GM10266 (cell line): ENCODE results near the gene PRKCH.

ENCODE experiments used
- DNase-seq: peaks from one replicate; pipeline ENCODE4 v3.0.0; 2012; ENCODE audit errors: extremely low spot score
- TF ChIP-seq, protein P1 (sequence below): IDR thresholded peaks from 2 replicates; pipeline ENCODE4 v1.5.1; 2012; ENCODE audit warnings: mild to moderate bottlenecking, low read depth; ENCODE audit not compliant: control insufficient read depth, insufficient read depth; ENCODE audit errors: missing control alignments

The PRKCH gene

GRCh38 chr14:61565181-61565580 lies 243.8 kb downstream of the PRKCH start:
- DNase-seq = no peak
- TF ChIP-seq, protein P1, sequence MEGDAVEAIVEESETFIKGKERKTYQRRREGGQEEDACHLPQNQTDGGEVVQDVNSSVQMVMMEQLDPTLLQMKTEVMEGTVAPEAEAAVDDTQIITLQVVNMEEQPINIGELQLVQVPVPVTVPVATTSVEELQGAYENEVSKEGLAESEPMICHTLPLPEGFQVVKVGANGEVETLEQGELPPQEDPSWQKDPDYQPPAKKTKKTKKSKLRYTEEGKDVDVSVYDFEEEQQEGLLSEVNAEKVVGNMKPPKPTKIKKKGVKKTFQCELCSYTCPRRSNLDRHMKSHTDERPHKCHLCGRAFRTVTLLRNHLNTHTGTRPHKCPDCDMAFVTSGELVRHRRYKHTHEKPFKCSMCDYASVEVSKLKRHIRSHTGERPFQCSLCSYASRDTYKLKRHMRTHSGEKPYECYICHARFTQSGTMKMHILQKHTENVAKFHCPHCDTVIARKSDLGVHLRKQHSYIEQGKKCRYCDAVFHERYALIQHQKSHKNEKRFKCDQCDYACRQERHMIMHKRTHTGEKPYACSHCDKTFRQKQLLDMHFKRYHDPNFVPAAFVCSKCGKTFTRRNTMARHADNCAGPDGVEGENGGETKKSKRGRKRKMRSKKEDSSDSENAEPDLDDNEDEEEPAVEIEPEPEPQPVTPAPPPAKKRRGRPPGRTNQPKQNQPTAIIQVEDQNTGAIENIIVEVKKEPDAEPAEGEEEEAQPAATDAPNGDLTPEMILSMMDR = no peak

DNA sequence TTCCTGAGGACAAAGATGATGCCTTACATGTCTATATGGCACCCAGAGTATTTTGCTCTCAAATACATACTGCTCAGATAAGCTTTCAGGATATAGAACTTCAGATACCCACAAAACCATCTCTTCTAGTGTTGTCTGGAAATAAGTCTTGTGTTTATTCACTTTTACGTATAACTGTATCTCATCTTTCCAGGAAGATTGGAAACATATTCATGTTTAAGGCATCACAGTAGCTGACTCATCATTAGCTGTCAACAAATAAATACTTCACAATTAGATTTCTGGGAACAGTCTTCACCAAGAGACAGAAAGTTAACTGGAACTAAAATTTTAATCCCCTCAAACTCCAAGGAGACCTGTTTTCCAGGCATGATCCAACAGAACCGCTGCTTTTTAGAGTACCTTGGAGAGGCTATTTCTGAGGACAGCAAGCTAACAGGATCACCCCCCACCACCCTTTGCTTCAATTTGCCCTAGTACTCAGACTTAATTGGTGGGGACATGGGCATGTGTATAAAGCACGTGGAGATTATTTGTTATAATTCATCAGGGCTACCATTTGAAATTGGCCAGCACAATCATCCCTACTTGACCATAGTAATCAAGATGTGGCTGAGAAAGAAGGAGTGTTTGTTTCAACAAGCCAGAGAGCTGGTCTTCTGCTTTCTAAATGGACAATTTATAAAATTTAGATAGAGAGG lies 244.6 kb downstream of the PRKCH start:
- TF ChIP-seq, protein P1 = no peak

GRCh38 chr14:61566537-61567225 lies 245.3 kb downstream of the PRKCH start:
- TF ChIP-seq, protein P1 = no peak
- DNase-seq = no peak

More for the DNA sequence above, 244.6 kb downstream of the PRKCH start:
- DNase-seq = no peak

GRCh38 chr14:61567838-61568571 lies 246.6 kb downstream of the PRKCH start:
- TF ChIP-seq, protein P1 = no peak
- DNase-seq = peak; percentile 53

- peak; percentile 65 for DNase-seq
- TF ChIP-seq, protein P1 = peak; percentile 17
Observed at GRCh38 chr14:61568572-61569011, 247.2 kb downstream of the PRKCH start.

DNA sequence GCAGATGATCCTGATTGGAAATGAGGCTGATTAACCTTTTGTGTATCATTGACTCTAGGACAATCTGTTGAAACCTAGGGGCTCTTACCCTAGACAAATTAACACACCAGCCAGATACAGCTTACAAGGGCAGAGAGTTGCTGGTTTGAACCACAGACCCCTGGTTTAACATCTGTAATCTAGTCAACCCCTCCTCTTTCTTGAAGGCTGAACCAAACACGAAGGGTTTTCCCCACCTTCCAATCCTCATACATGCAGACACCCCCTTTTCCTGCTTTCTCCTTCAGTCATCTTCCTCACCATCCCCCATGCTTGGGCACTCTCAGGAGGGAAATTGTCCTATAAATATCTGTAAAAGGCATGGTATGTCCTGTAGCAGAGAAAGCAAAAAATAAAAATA lies 247.9 kb downstream of the PRKCH start:
- TF ChIP-seq, protein P1 = no peak
- DNase-seq = peak; percentile 23
